GM18867 (cell line): ENCODE data around the gene GCAT.

Experiments
- ATAC-seq: cut with Tn5 transposase; IDR thresholded peaks from one replicate; pipeline ENCODE4 v1.9.1; 2021; ENCODE audit warnings: mild to moderate bottlenecking, moderate library complexity; ENCODE audit not compliant: unreplicated experiment

GCAT gene

DNA sequence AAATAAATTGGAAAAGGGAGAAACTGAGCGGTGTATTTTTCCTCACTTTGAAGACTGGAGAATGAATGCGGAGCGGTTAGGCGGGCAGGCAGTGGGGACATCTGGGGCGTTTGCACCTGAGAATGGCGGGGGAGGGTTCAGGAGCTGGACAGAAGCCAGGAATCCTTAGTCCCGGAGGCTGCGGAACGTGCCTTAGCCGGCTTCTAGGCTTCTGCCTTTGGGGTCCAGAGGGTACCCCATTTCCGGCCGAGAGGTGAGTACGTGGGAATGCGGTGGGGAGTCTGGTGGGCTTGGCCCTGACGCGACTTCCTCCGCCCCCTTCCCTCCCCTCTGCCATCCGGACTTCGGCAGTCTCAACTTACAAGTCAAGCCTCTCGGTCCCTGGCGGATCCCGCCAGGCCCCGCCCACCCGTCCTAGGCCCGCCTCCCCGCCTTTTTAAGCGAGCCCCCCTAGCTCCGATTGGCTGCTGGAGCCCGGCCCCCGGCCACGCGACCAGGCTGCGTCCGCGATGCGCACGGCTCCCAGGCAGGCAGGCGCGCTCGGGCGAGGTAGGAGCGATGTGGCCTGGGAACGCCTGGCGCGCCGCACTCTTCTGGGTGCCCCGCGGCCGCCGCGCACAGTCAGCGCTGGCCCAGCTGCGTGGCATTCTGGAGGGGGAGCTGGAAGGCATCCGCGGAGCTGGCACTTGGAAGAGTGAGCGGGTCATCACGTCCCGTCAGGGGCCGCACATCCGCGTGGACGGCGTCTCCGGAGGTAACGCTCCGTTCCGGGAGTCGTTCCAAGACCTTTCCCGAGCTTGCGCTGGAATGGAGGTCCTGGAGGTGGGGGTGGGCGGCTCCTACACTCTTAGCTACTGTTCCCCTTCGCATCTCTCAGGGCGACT lies at the start of gene GCAT:
Gene GCAT (plus strand): TSS at position 525 of the 884 bp plus-strand sequence. CDS start 34 bp downstream, at position 559.
- ATAC-seq = peak; percentile 87

DNA sequence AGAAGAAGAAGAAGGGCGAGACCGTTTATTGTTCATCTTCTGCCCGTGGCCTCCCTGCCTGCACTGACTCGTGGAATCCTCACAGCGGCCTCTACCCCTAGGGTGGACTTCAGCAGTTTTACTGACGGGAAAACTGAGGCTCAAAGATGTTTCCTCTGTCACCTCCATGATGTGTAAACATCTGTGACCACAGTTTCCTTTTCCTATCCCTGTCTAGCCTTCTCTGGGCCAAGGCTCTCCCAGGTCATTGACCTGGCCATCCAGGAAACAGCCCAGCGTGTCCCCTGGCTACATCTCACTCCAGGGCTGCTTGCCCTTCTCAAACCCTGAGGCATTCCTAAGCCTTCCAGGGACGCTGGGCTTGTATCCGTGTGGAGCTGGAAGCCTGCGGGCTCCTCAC lies 49.0 kb upstream of the GCAT start:
- ATAC-seq = no peak

DNA sequence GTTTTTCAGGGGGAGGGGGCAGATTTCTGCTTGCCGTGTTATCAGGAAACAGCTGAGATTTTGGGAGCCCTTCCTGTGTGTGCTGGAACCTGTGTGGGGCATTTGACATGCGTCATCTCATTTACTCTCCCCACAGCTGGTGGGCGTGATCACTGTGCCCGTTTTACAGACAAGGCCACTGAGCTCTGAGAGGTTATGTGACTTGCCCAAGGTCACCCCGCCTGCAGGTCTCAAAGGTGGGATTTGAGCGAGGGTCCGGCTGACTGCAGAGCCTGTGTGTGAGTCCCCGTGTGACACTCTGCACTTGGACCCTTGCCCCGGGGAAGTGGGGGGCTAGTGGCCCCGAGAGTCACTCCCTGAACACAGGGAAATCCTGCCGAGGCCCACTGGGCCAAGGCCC lies 48.5 kb upstream of the GCAT start:
- no peak for ATAC-seq

DNA sequence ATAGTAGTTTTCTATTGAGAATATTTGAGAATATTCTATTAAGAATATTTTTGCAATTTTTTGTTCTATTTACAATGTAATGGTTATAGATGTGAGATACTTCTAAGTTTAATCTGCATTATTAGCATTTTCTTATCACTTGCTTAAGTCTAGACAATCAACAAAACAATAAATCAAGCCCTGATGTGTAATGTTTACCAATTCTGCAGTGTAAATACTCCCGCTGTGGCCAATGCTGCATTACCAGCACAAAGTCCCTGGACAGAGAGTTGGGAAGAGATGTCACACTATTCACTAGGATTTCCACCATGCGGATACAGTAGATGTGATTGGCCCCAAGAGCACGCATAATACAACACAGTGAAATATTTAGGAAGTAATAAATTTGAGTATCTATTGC lies 47.6 kb upstream of the GCAT start:
- ATAC-seq = no peak

DNA sequence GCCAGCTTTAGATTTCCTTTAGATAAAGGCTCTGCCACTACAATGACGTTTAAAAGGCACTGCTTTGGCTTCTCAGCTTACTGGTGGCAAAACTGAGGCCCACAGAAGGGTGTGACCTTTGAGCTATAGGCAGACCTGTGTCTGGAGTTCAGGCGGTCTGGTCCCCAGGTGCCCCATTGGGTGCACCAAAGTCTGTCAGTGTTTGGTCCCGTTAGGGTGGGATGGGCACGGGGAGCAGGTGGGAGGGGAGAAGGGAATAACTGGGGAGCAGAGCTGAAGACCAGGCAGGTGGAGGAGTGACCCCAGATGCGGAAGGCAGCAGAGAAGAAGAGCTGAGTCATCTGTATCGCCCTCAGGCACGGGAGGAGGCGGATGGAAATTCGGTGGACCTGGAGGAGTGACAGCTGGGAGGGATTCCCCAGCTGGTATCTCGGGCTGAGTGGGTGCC lies 45.3 kb upstream of the GCAT start:
- ATAC-seq = no peak

DNA sequence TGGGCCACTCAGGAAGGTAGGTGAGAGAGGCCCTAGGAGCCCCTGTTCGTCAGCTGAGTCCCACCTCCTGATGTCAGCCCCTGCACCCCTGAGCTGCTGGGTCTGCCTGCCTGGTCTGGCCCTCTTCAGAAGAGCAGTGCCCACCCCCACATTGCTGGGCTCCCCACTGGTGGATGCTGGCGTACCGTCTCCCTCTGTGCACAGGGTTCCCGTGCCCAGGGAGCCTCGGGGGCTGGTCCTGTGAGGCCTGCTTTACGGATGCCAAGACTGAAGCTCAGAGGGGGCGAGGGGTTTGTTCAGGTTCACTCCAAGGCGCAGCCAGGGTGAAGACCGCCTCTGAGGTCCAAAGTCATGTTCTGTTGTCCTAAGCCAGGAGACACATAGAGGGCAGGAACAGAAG lies 44.7 kb upstream of the GCAT start:
- no peak for ATAC-seq

DNA sequence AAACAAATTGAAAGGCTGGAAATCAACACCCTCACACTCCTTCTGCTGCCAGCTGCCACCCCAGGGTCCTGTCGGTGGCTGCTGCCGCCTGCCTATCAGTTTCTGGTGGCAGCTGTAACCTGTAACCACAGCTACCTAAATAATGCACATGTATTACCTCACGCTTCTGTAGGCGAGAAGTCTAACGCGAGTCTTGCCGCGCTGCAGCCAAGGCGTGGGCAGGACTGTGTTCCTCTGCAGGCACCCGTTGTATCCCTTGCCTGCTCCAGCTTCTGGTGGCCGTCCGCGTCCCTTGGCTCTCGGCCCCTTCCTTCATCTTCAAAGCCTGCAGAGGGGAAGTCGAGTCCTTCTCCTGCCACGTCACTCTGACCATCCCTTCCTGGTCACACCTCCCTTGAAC lies 44.1 kb upstream of the GCAT start:
- no peak for ATAC-seq

DNA sequence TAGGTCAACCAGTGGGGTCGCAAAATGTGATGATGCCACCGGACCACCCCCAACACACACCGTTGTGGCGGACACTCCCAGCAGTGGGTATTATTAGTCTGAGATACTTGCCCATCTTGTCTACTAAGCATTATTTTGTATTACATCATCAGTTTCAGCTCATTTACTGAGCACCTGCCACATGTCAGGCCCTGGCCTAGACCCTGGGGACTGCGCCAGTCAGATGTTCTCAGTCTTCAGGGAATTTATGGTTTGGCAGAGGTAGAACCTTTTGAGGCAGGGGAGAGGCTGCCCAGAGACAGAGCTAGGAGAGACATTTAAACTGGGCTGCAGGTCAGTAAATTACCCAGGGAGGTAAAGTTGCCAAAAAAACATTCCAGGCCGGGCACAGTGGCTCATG lies 43.1 kb upstream of the GCAT start:
- no peak for ATAC-seq

DNA sequence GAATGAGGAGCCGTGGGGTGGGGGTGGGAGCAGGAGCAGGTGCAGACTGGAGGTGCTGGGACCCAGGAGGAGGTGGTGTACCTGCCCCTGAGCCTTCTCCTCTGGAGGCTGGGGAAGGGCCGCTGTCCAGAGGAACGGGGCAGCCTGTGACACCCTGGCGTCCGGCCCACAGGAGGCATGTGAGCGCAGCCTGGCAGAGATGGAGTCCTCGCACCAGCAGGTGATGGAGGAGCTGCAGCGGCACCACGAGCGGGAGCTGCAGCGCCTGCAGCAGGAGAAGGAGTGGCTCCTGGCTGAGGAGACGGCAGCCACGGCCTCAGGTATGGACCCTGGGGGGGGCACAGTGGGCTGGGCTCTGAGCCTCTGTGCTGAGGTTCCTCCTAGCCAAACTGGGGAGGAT lies 42.2 kb upstream of the GCAT start:
- no peak for ATAC-seq

DNA sequence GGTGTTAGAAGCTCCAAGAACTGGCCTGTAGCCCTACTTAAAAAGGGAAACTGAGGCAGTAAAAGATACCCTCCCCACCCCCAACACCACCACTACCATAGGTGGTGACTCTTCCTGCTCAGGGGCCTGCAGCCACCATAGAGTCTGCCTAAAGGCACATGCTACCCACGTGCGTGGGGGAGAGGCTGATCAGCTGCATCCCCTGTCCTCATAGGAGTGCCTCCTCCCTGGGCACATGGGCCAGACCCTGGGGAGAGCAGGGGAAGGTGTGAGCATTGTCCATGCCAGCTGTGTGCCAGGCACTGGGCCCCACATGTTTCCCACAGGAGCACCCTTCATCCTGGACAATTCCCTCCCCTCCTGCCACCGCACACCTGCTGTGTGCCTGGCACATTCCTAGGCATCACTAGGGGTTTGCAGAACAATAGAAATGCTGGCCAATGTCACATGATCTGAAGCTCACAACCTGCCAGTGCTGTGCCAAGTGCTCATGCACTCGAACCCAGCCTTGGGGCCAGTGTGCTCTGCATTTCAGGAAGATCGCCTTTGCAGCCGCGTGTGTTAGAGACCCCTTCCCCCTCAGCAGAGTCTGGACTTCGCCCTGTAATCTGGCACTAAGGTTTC lies 41.7 kb upstream of the GCAT start:
- ATAC-seq = no peak

DNA sequence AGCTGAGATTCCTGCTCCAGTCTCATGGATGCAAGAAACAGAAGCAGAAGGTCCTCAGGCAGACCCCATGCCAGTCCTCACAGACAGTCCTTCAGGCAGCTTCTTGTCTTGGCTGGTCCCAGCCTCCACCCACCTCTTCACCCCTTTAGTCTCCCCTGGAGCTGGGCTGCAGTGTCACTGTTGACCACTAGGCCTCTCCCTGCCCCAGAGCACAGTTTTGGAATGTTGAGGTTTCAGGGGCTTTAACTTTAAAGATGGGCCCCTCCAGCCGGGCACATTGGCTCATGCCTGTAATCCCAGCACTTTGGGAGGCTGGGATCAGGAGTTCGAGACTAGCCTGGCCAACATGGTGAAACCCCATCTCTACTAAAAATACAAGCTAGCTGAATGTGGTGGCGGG lies 39.5 kb upstream of the GCAT start:
- ATAC-seq = no peak

DNA sequence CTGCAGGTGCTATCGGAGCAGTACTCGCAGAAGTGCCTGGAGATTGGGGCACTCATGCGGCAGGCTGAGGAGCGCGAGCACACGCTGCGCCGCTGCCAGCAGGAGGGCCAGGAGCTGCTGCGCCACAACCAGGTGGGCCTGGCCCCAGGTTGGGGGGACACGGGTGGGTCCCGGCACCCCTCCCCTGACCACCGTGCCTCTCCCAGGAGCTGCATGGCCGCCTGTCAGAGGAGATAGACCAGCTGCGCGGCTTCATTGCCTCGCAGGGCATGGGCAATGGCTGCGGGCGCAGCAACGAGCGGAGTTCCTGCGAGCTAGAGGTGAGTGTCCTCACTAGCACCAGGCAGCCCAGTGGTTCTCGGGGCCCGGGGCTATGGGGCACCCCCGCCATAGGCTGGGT lies 38.7 kb upstream of the GCAT start:
- no peak for ATAC-seq

DNA sequence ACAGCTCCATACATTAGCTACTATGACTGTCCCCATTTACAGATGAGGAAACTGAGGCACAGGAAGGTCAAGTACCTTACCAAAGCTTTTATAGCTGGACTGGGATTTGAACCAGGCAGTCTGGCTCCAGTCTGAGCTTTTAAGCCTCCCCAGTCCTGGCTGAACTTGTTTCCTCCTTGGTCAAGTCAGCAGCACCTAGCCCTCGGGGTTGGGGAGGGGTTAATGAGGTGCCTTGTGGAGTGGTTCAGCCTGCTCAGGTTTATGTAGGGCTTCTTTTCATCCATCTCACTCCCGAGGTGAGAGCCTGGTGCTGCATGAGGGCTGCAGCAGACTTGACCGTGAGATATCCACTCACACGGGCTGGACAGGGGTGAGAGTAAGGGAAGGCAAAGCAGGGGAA lies 36.7 kb upstream of the GCAT start:
- no peak for ATAC-seq

DNA sequence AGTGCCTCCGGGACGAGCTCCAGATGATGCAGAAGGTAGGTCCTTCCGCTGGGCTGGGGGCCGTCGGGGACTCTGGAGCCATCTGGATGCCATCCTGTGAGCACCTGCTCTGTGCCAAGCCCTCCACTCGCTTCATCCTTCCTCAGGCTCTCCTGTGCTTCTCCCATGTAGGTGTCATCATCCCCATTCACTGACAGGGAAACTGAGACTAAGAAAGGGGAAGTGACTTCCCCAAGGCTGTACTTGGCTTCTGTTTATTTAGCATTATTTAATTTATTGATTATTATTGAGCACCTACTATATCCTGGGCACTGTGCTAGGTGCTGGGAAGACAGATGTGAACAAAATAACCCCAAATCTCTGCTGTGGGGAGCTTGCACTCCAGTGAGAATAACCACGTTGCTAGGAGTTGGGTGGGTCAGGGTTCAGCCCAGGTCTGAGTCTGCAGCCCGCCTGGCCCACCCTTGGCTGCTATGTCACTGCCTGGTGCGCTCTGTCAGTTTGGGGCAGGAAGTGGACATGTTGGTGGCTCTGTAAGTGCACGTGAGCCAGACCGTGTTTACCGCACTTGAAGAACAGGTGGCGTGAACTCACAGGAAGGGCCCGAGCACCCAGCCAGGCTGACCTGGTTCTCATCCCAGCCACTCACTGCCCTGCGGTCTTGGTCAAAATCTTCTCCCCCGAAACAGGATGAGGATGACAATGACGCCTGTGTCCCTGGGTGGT lies 35.9 kb upstream of the GCAT start:
- no peak for ATAC-seq

DNA sequence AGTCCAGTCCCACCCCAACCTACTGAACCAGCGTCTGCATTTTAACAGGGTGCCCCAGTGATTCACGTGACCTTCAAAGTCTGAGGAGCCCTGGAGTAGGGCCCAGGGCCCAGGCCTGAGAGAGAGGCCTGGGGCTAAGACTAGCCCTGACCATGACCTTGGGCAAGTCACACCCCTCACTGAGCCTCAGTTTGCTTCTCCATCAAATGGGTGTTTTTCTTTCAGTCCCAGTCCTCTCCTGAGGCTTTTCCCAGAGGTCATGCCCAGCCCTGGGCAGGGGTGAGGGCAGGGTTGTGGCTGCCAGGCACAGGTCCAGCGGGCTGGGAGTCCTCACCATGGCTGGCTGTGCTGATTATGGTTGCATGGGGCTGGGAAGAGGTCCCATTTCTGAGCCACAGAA lies 33.0 kb upstream of the GCAT start:
- no peak for ATAC-seq

DNA sequence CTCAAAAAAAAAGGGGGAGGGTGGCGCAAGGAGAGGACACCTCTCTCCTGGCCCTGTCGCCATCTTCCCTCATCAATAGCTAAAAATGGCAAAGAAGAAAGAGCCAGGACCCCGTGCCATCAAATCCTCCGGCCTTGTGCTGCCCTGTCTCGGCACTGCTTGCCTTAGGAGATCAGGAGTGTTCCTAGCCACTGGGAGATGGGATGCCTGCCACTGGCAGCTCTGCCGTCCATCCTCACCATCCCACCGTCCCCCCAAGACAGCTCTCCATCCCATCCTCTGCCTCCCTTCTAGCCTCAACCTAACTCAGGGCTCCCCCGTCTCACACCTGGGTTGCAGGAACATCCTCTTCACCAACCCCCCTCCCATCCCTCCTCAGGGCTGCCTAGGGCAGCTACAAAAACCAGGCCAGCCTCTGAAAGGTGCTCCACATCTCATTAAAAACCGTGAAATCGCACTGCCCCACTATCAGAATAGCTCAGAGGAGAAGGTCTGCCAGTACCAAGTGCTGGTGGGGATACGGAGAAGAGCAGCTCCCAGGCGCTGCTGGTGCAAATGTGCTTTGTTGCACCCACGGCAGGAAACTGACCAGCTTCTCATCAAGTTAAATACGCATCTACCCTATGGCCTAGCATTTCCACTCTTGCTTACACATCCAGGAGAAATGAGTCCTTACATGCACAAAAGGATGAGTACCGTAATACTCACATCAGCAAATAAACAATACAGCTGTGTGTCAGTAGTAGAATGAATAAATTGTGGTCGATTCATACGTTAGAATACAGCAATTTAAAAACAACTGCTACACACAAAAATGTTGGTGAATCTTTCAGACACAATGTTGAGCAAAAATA lies 31.7 kb upstream of the GCAT start:
- no peak for ATAC-seq

DNA sequence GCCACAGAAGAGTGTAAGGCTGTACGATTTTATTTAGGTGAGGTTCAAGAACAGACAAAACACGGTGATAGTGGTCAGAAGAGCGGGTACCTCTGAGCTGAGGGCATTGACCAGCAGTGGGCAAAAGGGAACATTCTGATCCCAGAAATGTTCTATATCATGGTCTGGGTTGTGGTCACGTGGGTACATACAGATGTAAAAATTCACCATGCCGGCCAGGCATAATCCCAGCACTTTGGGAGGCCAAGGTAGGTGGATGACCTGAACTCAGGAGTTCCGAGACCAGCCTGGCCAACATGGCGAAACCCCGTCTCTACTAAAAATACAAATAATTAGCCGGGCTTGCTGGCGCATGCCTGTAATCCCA lies 31.1 kb upstream of the GCAT start:
- no peak for ATAC-seq

DNA sequence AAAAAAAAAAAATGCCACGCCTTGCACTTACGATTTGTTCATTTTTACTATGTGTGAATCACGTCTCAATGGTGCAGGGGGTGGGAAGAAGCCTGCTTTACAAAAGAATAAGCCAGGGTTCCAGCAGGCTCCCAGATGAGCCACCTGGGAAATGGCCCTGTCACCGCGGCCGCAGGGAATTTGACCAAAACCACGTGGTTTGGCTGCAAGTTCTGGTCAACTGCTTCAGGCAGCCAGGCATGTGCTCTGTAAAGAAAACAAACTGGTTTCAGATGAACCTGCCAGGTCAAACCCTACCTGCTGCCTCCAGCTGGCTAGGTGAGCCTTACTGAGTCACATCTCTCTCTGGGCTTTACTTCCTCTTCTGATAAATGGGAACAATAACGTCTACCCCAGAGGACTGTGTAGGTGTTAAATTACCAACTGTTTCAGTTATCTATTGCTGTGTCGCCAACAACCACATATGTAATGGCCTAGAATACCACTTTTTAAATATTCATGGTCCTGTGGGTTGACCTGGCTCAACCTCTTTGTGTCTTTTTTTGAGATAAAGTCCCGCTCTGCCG lies 30.5 kb upstream of the GCAT start:
- peak; percentile 82 for ATAC-seq

DNA sequence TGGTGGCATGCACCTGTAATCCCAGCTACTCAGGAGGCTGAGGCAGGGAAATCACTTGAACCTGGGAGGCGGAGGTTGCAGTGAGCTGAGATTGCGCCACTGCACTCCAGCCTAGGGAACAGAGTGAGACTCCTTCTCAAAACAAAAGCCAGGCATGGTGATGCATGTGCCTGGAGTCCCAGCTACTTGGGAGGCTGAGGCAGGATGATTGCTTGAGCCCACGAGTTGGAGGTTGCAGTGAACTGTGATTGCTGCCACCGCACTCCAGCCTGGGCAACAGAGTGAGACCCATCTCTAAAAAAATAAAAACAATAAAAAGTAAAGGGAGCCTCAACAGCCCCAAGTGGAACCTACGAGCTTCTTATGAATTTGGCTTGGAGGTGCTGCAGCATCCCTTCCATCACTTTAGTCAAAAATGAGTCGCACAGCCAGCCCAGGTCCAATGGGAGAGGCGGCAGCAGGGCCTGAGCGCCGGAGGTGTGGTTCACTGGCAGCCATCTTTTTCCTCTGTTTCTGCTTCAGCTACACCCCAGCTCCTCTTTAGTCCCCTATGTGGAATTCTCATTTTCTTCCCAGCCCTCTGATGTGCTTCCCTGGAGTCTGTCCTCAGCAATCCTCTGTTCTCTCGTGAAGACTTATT lies 29.2 kb upstream of the GCAT start:
- ATAC-seq = no peak

DNA sequence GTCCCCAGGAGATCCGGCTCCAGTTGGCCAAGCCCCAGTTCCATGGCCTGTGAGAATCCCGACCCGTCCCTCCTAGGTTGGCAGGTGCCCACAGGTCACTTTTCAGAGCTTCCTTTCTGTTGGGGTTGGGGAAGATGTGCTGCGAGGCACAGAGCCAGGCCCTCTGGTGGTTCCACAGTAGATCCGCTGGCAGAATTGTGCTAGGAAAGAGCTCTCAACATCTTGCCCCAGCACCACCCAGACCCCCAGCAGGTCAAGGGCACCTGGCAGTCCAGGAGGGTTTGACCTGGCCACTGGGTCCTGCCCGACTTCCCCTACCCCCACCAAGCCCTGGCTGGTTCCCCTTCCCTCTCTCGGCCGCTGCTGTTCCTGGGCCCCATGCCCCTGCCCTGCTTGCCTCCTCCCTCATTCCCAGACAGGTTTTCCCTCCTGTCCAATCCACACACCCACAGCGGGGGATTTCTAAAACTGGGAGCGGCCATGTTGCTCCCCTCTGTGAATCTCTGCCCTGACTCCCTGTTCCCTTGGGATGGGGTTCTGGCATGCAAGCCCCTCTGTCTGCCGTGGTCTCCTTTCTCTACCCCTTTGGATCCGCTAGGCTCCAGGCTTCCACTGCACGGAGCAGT lies 26.2 kb upstream of the GCAT start:
- ATAC-seq = no peak
